Femur (tissue), 1 donor: ENCODE results near the gene VPS37D.
"Not testable (repeated sequence)": the region's sequence is repeated elsewhere in the genome, so short reads cannot be mapped to it uniquely, and the experiment has no call there.

Experiments
- DNase-seq: peaks from one replicate; pipeline ENCODE4 v3.0.0-alpha.2; 2017

VPS37D gene, protein sequence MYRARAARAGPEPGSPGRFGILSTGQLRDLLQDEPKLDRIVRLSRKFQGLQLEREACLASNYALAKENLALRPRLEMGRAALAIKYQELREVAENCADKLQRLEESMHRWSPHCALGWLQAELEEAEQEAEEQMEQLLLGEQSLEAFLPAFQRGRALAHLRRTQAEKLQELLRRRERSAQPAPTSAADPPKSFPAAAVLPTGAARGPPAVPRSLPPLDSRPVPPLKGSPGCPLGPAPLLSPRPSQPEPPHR

DNA sequence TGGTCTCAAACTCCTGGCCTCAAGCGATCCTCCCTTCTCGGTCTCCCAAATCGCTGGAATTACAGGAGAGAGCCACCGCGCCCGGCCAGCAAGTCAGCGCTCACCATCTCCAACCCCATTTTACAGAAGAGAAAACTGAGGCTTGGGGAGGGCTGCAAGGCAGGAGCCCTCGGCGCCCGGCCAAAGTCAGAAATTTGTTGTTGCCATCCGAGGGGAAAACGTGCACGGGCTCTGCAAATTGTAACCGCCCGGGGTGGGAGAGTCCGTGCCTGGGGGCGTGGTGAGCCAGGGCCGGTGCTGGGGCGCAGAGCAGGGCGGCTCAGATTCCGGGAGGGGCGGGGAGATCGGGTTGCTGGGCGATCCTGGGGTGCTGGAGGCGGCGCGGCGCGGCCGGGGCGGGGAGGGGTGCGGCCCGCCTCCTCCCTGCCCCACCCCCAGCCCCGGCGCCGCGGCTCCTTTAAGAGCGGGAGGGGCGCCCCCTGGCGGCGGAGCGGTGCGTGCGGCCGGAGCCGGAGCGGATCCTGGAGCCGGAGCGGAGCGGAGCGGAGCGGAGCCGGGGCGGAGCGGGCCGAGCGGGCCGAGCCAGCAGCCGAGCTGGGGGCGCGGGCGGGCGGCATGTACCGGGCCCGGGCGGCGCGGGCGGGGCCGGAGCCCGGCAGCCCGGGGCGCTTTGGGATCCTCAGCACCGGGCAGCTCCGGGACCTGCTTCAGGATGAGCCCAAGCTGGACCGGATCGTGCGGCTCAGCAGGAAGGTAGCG lies at the start of gene VPS37D:
VPS37D (plus strand) TSS at position 488 of the 759 bp plus-strand sequence; CDS start at position 616, 128 bp downstream.
- peak; percentile 92 for DNase-seq

DNA sequence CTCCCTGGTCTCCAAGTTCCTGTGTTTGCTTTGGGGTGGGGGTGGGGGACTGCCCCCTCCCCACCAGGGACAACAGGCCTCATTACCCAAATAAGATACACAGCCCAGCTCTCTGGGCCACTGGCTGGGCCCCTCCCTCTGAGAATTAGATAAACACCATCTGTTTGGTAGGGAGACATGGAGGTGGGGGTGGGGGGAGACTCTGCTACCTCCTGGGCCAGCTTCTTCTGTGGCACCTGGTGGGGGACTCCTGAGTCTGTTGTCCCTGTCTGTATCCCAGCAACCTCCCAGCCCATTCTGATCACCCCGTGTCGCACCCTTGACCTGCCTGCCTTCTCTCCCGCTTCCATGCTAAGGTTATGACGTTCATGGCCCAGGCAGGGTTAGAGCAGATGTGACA lies 49.1 kb upstream of the VPS37D start:
- DNase-seq = no peak

DNA sequence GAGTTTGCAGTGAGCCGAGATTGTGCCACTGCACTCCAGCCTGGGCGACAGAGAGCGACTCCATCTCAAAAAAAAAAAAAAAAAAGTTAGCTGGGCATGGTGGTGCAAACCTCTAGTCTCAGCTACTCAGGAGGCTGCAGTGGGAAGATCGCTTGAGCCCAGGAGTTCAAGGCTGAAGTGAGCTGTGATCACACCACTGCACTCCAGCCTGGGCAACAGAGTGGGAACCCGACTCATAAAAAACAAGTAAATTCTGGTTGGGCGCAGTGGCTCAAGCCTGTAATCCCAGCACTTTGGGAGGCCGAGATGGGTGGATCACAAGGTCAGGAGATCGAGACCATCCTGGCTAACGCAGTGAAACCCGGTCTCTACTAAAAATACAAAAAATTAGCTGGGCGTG lies 48.2 kb upstream of the VPS37D start:
- DNase-seq = not testable (repeated sequence)

DNA sequence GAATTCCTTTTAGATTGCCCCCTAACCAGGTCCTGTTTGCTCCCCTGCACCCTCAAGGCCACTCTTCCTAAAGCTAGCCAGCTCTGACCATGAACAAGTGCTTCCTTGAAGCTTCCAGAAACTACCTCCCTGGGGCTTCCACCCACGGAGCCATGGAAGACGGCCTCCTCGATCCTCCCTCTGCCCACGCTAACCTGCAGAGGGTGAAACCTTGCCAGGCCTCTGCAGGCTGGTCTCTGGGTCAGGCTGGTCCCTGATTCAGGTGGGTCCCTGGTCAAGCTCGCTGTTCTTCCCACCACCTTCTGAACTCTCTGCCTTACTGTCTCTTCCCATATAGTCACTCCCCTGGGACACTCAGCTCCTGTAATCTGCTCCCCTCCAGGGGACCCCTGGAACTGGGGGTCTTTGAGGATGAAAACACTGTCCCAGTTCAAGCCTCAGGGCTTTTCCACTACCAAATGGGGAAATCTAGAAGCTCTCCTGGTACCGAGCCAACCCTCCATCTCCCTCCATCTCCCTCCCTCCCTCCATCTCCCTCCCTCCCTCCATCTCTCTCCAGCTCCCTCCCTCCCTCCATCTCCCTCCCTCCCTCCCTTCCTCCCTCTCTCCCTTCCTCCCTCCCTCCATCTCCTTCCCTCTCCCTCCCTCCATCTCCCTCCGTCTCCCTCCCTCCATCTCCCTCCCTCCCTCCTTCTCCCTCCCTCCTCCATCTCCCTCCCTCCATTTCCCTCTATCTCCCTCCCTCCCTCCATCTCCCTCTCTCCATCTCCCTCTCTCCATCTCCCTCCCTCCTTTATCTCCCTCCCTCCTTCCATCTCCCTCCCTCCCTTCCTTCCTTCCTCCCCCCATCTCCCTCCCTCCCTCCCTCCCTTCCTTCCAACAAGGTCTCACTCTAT lies 46.2 kb upstream of the VPS37D start:
- DNase-seq = no peak

DNA sequence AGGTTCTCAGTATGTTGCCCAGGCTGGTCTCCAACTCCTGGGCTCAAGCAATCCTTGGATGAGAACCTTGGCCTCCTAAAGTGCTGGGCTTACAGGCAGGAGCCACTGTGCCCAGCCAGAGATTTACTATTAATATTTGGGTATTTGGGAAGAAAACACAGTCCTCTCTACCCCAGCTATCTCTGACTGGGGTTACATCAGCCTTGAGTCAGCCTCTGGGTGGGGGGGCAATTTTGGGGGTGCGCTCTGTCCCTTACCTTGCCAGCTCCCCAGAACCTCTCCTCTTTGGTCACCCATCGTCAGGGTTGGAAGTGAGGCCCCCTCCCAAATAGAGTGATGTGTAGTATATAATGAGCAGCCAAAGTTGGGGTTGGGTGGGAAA lies 45.1 kb upstream of the VPS37D start:
- DNase-seq = no peak

DNA sequence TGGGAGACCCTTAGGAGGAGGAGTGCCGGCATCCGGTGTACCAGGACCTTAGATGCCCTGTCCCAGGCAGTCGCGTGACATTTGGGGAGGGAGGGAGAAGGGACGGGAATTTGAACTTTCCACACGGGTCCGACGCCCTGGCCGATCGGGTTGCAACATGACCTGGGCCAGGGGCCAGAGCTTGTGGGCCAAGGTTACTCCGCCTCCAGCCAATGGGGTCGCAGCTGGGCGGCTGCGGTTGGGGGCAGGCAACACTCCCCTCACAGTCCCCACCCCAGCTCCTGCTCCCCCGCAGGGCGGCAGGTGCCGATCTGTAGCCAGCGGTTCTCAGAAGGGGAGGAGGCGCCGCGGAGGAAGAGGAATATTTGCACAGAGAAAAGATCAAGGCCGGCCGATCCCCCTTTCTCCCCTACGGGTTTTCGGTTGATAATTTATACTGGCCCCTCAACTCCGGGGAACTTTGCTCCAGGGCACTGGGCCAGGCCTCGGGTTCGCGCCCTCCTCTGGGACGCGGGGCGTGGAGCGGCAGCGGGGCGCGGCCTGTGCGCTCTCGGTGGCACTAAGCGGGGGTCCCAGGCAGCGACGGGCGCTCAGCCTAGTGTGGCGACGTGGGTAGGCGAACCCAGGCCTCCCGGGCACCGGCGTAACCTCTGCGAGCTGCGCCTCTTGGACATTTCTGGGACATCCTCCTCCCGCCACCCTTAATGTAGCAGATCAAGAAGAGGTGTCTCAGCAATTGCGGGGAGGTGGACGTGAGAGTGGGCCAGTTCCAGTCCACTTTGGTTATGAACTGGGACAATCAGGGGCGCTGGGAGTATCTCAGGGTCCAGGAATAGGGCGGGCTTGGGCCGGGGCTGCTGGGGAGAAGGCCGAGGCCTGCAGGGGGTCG lies 44.5 kb upstream of the VPS37D start:
- DNase-seq = no peak

DNA sequence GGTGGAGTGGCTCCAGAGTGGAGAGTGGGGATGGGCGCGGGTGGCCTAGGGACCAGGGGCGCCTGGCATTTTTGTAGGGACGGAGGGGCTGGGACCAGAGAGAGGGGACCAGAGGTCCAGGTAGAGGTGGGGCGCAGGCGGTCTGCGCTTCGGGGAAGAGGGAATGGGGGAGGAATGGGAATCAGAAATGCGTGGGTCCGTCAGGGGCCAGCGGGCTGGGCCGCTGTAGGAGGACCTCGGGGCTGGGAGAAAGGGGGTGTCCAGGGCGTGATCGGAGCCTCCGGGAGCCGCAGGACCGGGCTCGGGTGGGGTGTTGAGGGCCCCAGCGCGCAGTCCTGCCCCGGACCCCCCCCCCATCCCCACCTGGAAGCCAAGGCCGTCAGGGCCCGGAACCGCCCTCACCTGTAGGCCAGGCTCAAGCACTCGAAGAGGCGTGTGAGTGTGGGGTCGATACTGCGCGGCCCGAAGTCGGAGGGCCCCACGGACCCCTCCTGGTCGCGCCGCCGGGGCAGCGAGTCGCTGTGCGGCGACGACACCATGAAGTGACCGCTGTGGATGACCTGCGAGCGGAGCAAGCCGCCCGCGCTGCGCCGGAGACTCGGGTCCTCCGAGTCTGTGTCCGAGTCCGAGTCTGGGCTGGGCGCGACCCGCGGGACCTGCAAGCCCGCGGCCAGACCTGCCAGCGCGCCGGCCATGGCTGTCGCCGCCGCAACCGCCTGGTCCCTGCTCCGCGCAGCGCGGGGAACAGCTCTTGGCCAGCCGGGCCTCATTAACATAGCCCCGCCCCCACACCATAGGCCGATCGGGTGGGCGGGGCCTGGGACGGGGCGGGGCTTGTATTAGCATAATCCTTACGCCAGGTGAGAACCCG lies 43.6 kb upstream of the VPS37D start, which contains the start of gene MLXIPL:
MLXIPL (minus strand) TSS at position 725 of the 871 bp plus-strand sequence; CDS start at position 695, 30 bp downstream.
- peak; percentile 65 for DNase-seq

DNA sequence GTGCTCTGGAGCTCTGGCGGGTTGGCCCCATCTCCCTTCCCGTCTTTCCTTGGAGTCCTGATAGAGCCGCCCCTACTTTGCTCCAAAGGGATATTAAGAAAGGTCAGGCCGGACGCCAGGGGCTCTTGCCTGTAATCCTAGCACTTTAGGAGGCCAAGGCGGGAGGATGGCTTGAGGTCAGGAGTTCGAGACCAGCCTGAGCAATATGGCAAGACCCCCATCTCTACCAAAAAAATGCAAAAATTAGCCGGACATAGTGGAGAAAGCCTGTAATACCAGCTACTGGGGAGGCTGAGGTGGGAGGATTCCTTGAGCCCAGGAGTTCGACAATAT lies 43.0 kb upstream of the VPS37D start:
- no peak for DNase-seq

DNA sequence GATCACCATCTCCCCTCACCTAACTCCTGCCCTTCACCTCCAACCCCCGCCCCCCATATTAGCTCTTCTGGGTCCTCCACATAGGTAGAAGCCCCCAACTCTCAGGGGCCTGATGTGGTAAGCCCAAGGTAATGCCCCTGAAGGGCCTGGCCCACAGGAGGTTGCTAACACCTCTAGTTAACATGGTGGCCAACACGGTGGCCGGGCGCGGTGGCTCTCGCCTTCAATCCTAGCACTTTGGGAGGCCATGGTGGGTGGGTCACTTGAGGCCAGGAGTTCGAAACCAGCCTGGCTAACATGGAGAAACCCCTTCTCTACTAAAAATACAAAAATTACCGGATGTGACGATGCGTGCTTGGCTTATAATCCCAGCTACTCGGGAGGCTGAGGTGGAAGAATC lies 42.4 kb upstream of the VPS37D start:
- no peak for DNase-seq

DNA sequence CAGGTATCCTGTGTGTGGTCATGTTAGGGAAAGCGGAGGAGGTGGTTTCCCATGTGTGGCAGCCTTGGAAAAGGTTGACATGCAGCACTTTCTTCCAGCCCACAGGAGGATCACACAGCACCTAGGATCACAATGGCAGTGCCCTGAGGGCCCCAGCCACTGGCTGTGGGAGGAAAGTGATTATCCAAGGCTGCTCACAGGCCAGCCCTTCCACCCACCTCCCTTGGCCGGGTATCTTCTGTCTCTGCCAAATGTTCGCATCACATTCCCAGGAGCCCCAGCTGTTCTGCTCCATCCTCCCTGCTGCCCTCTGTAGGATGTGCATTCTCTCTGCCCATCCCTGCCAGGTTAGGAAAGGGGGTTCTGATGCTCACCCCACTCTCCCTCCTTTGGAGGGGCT lies 40.8 kb upstream of the VPS37D start:
- peak; percentile 35 for DNase-seq

DNA sequence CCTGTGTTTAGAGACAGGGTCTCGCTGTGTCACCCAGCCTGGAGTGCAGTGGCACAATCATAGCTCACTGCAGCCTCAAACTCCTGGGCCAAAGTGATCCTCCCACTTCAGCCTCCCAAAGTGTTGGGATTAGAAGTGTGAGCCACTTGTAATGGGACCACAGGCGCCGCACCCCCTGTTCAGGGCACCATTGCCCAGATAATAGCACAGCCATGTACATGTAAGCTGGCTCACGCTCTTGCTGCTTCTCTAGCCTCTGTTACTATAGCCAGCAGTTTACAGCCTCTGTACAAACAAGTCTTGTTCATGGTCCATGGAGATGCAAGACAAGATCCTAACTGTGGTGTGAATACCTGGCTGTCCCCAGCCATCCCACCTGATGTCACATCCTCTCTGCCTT lies 39.1 kb upstream of the VPS37D start:
- no peak for DNase-seq

DNA sequence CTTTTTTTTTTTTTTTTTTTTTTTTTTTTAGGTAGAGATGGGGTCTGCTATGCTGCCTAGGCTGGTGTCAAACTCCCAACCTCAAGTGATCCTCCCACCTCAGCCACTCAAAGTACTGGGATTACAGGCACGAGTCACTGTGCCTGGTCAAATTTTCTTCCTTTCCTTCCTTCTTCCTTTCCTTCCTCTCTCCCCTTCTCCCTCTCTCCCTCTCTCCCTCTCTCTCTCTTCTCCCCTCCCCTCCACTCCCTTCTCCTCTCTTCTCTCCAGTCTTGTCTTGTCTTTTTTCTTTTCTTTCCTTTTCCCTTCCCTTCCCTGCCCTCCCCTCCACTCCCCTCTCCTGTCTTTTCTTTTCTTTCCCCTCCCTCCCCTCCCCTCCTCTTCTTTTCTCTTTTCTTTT lies 36.1 kb upstream of the VPS37D start:
- DNase-seq = no peak

DNA sequence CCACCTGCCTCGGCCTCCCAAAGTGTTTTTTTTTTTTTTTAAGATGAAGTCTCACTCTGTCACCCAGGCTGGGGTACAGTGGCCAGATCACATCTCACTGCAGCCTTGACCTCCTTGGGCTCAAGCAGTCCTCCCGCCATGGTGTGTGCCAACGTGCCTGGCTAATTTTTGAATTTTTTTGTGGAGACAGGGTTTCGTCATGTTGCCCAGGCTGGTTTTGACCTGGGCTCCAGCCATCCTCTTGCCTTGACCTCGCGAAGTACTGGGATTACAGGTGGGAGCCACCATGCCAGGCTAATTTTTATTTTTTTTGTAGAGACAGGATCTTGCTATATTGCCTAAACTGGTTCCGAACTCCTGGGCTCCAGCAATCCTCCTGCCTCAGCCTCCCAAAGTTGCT lies 34.3 kb upstream of the VPS37D start:
- DNase-seq = no peak

DNA sequence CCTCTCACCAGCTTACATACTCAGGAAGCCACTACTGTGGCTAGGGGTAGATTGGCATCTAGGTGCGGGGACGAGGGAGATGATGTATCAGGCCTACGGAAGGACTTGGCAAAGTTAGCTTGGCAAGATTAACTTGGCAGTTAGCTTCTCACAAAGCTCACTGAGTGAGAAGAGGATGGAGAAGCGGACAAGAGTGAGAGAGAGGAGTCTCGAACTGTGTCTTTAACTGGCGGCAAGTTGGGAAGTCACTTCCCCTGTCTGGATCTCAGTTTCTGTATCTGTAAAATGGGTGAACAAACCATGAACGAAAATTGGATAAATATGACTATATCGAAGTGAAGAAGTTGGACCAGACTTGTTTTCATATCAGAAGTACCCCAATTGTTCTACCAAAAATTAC lies 33.8 kb upstream of the VPS37D start:
- DNase-seq = no peak

DNA sequence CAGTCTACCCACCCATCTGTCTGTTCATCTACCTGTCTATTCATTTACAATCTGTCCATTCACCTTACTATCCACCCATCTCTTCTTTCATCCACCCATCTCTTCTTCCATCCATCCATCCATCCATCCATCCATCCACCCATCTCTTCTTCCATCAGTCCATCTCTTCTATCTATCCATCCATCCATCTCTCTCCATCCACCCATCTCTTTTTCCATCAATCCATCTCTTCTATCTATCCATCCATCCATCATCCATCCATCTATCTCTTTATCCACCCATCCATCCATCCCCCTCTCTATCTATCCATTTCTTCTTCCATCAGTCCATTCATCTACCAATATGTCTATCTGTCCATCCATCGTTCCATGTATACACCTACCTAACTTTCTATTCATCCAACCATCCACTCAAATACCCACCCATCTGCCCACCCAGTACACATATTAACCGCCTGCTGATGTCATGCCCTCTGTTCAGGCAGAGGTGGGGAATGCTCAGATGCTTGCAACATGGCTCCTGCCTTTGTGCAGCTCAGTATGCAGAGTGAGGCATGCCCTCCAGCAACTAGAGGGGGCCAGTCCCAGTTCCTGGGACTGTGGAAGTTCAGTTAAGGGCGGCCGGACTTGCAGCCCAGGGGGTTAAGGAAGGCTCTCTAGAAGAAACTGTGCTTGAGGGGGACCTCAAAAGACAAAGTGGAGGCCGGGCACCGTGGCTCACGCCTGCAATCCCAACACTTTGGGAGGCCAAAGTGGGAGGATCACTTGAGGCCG lies 32.0 kb upstream of the VPS37D start:
- DNase-seq = no peak

DNA sequence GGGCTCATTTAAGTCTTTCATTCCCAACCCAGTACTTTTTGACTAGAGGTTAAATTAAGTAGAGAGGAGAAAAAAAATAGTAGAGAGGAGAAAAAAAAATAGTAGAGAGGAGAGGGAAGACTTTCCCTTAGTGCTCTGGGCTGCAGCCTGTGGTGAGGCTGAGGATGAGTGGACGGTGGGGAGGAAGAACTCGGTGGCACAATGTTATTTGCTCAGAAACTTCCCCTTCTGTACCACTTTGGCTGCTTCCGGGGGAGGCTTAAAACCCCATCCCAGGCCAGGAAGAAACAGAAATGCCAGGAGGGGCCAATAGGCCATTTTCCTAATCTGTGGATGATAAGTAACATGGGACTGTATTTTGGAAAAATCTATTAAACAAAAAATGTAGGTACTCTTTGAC lies 28.7 kb upstream of the VPS37D start:
- no peak for DNase-seq

DNA sequence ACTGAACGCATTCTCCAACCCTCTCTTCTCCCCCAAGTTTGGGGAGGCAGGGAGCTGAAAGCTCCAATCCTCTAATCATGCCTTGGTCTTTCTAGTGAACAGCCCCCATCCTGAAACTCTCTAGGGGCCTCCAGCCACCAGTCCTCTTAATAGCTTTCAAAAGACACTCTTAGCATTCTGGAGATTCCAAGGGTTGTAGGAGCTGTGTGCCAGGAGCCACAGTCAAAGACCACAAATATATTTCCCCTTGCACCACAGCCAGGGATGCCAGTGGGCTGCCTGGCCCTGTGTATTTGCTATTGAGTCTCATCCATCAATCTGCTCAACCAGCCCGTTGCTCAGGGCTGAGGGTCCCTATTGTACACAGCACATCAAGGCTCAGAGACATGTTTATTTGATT lies 24.8 kb upstream of the VPS37D start:
- DNase-seq = no peak

DNA sequence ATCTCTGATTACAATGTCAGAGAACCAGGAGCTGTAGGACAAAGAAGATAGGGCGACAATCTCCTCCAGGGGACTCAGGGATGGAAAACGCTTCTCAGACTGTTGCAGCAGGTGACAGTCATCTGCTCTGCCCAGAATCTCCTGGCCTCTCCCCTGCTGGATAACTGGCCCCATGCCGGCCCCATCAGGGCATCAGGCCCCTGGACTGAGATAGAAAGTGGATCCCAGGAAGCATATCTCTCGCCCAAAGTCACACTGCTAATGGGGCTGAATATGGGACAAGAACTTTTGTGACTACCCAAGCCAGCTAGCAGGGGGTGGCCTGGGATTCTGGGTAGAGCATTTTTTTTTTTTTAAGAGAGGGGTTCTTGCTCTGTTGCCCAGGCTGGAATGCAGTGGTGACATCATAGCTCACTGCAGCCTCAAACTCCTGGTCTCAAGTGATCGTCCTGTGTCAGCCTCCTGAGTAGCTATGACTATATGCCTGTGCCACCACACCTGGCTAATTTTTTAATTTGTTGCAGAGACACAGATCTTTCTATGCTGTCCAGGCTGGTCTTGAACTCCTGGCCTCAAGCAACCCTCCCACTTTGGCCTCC lies 22.8 kb upstream of the VPS37D start:
- DNase-seq = no peak

DNA sequence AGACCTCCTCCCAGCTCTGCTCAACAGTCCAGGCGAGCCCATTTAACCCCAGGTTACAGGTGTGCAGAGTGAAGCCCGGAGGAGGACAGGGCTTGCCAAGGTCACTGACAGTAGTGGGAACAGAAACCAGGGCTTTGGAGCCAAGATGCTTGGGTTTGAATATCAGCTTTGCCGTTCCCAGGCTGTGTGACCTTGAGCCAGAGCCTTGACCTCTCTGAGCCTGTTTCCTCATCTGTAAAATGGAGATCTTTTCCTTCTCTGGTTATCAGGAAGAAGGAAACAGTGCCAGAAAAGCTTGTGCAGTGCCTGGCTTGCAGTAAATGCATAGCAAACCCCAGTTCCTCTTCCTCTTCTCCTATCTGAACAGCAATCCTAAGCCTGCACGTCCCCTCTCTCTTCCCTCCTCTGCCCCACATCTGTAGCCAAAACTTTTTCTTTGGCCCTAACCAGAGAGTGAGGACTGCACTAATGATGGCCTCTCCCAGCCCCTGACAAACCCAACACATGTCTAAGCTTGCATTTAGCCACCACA lies 21.9 kb upstream of the VPS37D start:
- DNase-seq = no peak
